HEK293 (cell line): ENCODE results near the gene CLPTM1.
"Not testable (repeated sequence)": the region's sequence is repeated elsewhere in the genome, so short reads cannot be mapped to it uniquely, and the experiment has no call there.

ENCODE experiments used
- CTCF ChIA-PET: fragments of 350-600 bp; formaldehyde crosslinking; extraction: SDS; loops from one replicate; lab custom pipeline; 2021; ENCODE audit warnings: antibody characterized with exemption; lab: Yijun Ruan, JAX
- POLR2A ChIA-PET: fragments of 300-600 bp; formaldehyde crosslinking; extraction: SDS; loops from one replicate; lab custom pipeline; 2020; ENCODE audit warnings: antibody characterized with exemption, inconsistent platforms; lab: Yijun Ruan, JAX
- H3K27ac ChIP-seq: fragments of 200-500 bp; sonication (Bioruptor generic); 2 replicates; pipeline ENCODE4 v1.5.1; 2014; ENCODE audit warnings: low read depth, low read length, control low read depth, inconsistent platforms; ENCODE audit errors: extremely low read depth
- H3K36me3 ChIP-seq, 2 experiments: fragments of 200-500 bp in 1 of 2; sonication (Bioruptor generic) in 1 of 2; 1 replicate in 1 of 2; 2 replicates in 1 of 2; pipeline ENCODE4 v1.5.1; 2014 to 2017; ENCODE audit warnings: inconsistent platforms in 2 of 2, low read length in 2 of 2; ENCODE audit not compliant: control insufficient read depth in 2 of 2, insufficient read depth in 1 of 2
- H3K4me1 ChIP-seq: fragments of 200-500 bp; sonication (Bioruptor generic); 2 replicates; pipeline ENCODE4 v1.5.1; 2014; ENCODE audit warnings: mild to moderate bottlenecking, low read length, inconsistent platforms; ENCODE audit not compliant: control insufficient read depth, insufficient read depth
- H3K4me3 ChIP-seq: 2 replicates; pipeline ENCODE4 v1.5.1; 2011; ENCODE audit warnings: low read depth, mild to moderate bottlenecking, control low read depth, low read length, moderate library complexity
- H3K9me3 ChIP-seq: fragments of 200-500 bp; sonication (Bioruptor generic); 2 replicates; pipeline ENCODE4 v1.5.1; 2014; ENCODE audit warnings: low read depth, low read length, inconsistent platforms; ENCODE audit not compliant: control insufficient read depth, insufficient read depth
- EGR2 ChIP-seq: fragments of 450-650 bp; formaldehyde crosslinking; IDR thresholded peaks from 2 replicates; pipeline ENCODE4 v1.5.1; 2016; ENCODE audit warnings: low read depth, missing biosample characterization, missing genetic modification characterization
- GLIS1 ChIP-seq: fragments of 450-650 bp; formaldehyde crosslinking; IDR thresholded peaks from 2 replicates; pipeline ENCODE4 v1.5.1; 2016; ENCODE audit warnings: missing biosample characterization, missing genetic modification characterization
- GLIS2 ChIP-seq: fragments of 450-650 bp; formaldehyde crosslinking; IDR thresholded peaks from 2 replicates; pipeline ENCODE4 v1.5.1; 2016; ENCODE audit warnings: missing biosample characterization, missing genetic modification characterization
- KLF9 ChIP-seq: fragments of 450-650 bp; formaldehyde crosslinking; IDR thresholded peaks from 2 replicates; pipeline ENCODE4 v1.5.1; 2016; ENCODE audit warnings: missing biosample characterization, missing genetic modification characterization, low read depth
- SCRT2 ChIP-seq: fragments of 450-650 bp; formaldehyde crosslinking; IDR thresholded peaks from 2 replicates; pipeline ENCODE4 v1.5.1; 2016; ENCODE audit warnings: missing biosample characterization, missing genetic modification characterization
- SP2 ChIP-seq: fragments of 450-650 bp; formaldehyde crosslinking; IDR thresholded peaks from 2 replicates; pipeline ENCODE4 v1.5.1; 2016; ENCODE audit warnings: missing biosample characterization, missing genetic modification characterization
- SP3 ChIP-seq: fragments of 450-650 bp; formaldehyde crosslinking; IDR thresholded peaks from 2 replicates; pipeline ENCODE4 v1.5.1; 2016; ENCODE audit warnings: missing biosample characterization, missing genetic modification characterization
- ZBTB10 ChIP-seq: fragments of 450-650 bp; formaldehyde crosslinking; IDR thresholded peaks from 2 replicates; pipeline ENCODE4 v1.5.1; 2016; ENCODE audit warnings: missing biosample characterization, missing genetic modification characterization
- ZBTB17 ChIP-seq: fragments of 450-650 bp; formaldehyde crosslinking; IDR thresholded peaks from 2 replicates; pipeline ENCODE4 v1.5.1; 2016; ENCODE audit warnings: missing biosample characterization, missing genetic modification characterization
- ZBTB20 ChIP-seq: fragments of 450-650 bp; formaldehyde crosslinking; IDR thresholded peaks from 2 replicates; pipeline ENCODE4 v1.5.1; 2016; ENCODE audit warnings: missing biosample characterization, missing genetic modification characterization
- ZBTB26 ChIP-seq: fragments of 450-650 bp; formaldehyde crosslinking; optimal IDR thresholded peaks from 2 replicates; pipeline ENCODE3; 2016; ENCODE audit warnings: missing biosample characterization, mild to moderate bottlenecking, missing genetic modification characterization
- ZFHX2 ChIP-seq: fragments of 450-650 bp; formaldehyde crosslinking; conservative IDR thresholded peaks from 2 replicates; pipeline ENCODE4 v1.5.1; 2016; ENCODE audit warnings: missing biosample characterization, missing genetic modification characterization
- ZNF335 ChIP-seq: fragments of 450-650 bp; formaldehyde crosslinking; conservative IDR thresholded peaks from 2 replicates; pipeline ENCODE4 v1.5.1; 2016; ENCODE audit warnings: missing biosample characterization, missing genetic modification characterization
- ZNF561 ChIP-seq: fragments of 450-650 bp; IDR thresholded peaks from 2 replicates; pipeline ENCODE4 v1.5.1; 2018; ENCODE audit warnings: missing biosample characterization, missing genetic modification characterization, borderline replicate concordance
- ZXDB ChIP-seq: fragments of 450-650 bp; formaldehyde crosslinking; IDR thresholded peaks from 2 replicates; pipeline ENCODE4 v1.5.1; 2016; ENCODE audit warnings: missing biosample characterization, missing genetic modification characterization
- TF ChIP-seq, protein P1 (sequence below): fragments of 450-650 bp; formaldehyde crosslinking; IDR thresholded peaks from 2 replicates; pipeline ENCODE4 v1.5.1; 2016; ENCODE audit warnings: missing biosample characterization, missing genetic modification characterization, low read depth
- TF ChIP-seq, protein P2 (sequence below): fragments of 450-650 bp; formaldehyde crosslinking; IDR thresholded peaks from 2 replicates; pipeline ENCODE4 v1.5.1; 2017; ENCODE audit warnings: missing biosample characterization, missing genetic modification characterization

CLPTM1 gene

GRCh38 chr19:44914433-44915206 lies 40.6 kb upstream of the CLPTM1 start, which contains the start of gene APOC1:
Gene APOC1 (plus strand): TSS chr19:44914608. CDS start chr19:44914892, 284 bp downstream.
- POLR2A ChIA-PET = interaction anchor here (0.6 to 2.1 kb wide), 4 partner anchors 25 to 104 kb away, joined by 4 to 10 read pairs (median 6); no protein-coding TSS in a partner anchor
- TF ChIP-seq EGR2 (tag by site-specific recombination) = peak; percentile 79
- TF ChIP-seq GLIS1 (tag by site-specific recombination) = peak; percentile 71
- peak; percentile 93 for TF ChIP-seq ZNF335 (tag by site-specific recombination)
- peak; percentile 1 for TF ChIP-seq ZBTB26
- peak; percentile 12; the same call in 1 of the 2 replicates for TF ChIP-seq ZBTB10 (tag by site-specific recombination)
- TF ChIP-seq ZFHX2 = peak; percentile 81
- TF ChIP-seq SP3 (tag by site-specific recombination) = peak; percentile 37; the same call in 1 of the 2 replicates
- TF ChIP-seq, protein P1, sequence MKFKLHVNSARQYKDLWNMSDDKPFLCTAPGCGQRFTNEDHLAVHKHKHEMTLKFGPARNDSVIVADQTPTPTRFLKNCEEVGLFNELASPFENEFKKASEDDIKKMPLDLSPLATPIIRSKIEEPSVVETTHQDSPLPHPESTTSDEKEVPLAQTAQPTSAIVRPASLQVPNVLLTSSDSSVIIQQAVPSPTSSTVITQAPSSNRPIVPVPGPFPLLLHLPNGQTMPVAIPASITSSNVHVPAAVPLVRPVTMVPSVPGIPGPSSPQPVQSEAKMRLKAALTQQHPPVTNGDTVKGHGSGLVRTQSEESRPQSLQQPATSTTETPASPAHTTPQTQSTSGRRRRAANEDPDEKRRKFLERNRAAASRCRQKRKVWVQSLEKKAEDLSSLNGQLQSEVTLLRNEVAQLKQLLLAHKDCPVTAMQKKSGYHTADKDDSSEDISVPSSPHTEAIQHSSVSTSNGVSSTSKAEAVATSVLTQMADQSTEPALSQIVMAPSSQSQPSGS (tag by site-specific recombination) = peak; percentile 94
- peak; percentile 79 for TF ChIP-seq GLIS2
- TF ChIP-seq KLF9 (tag by site-specific recombination) = peak; percentile 68
- 0 out of 2 replicates have a peak, but pooled peaks have one; percentile 9 for TF ChIP-seq SP2
- 0 out of 2 replicates have a peak, but pooled peaks have one; percentile 8 for TF ChIP-seq ZNF561 (tag by site-specific recombination)
- TF ChIP-seq ZXDB (tag by site-specific recombination) = 0 out of 2 replicates have a peak, but pooled peaks have one; percentile 38
- 0 out of 2 replicates have a peak, but pooled peaks have one; percentile 10 for TF ChIP-seq SCRT2 (tag by site-specific recombination)
- TF ChIP-seq ZBTB17 (tag by site-specific recombination) = 0 out of 2 replicates have a peak, but pooled peaks have one; percentile 29
- peak; percentile 82 for TF ChIP-seq ZBTB20
- TF ChIP-seq, protein P2, sequence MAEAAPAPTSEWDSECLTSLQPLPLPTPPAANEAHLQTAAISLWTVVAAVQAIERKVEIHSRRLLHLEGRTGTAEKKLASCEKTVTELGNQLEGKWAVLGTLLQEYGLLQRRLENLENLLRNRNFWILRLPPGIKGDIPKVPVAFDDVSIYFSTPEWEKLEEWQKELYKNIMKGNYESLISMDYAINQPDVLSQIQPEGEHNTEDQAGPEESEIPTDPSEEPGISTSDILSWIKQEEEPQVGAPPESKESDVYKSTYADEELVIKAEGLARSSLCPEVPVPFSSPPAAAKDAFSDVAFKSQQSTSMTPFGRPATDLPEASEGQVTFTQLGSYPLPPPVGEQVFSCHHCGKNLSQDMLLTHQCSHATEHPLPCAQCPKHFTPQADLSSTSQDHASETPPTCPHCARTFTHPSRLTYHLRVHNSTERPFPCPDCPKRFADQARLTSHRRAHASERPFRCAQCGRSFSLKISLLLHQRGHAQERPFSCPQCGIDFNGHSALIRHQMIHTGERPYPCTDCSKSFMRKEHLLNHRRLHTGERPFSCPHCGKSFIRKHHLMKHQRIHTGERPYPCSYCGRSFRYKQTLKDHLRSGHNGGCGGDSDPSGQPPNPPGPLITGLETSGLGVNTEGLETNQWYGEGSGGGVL (tag by site-specific recombination) = 0 out of 2 replicates have a peak, but pooled peaks have one; percentile 58
- TF ChIP-seq, all 188 proteins: peak for 17; not testable (repeated sequence) for 171
- H3K4me1 ChIP-seq, H3K36me3 ChIP-seq, H3K9me3 ChIP-seq: not testable (repeated sequence)
- H3K4me3 ChIP-seq = peak within 1 kb of the TSS; percentile 35
- H3K27ac ChIP-seq = peak within 1 kb of the TSS; percentile 47; the same call in 1 of the 2 replicates
- CTCF ChIA-PET = interaction anchor here (0.6 to 5.0 kb wide), 6 partner anchors 11 to 344 kb away, joined by 3 to 21 read pairs (median 3); no protein-coding TSS in a partner anchor
